ENCODE data around the gene GSN.

GRCh38 chr9:121259498-121259897, 8.5 kb upstream of the GSN start:
- TF ChIP-seq CTCF (IDR thresholded peaks at IDR 0.05 in 4 of 5, conservative IDR thresholded peaks at IDR 0.05 in 1 of 5) (no peak), POLR2A (IDR thresholded peaks at IDR 0.05) (no peak)
